Neural cell (in vitro differentiated cells): Measurements from ENCODE around the gene KATNA1. TPM values are rescaled to one million over a fixed set of nuclear protein-coding genes. Genes with fewer than 3 reads are reported as not detected.

Experiments
- H2AFZ ChIP-seq: fragments of 200-600, 300-800 bp; sonication (generic), shearing (Covaris generic); 2 replicates; pipeline ENCODE4 v1.6.0; 2014; ENCODE audit warnings: low read depth, mild to moderate bottlenecking, antibody characterized with exemption, low read length, moderate library complexity
- H3F3A ChIP-seq: fragments of 200-600 bp; shearing (Covaris generic); 2 replicates; pipeline ENCODE4 v1.6.1; 2016; ENCODE audit warnings: mild to moderate bottlenecking, moderate library complexity, mixed read lengths, antibody characterized with exemption, low read length; ENCODE audit not compliant: insufficient read depth, poor library complexity, severe bottlenecking
- H3K27ac ChIP-seq: fragments of 200-600, 300-800 bp; sonication (generic), shearing (Covaris generic); 2 replicates; pipeline ENCODE4 v1.5.1; 2014; ENCODE audit warnings: mild to moderate bottlenecking, low read length, moderate library complexity
- H3K27me3 ChIP-seq: fragments of 300-800, 200-600 bp; sonication (generic), shearing (Covaris generic); 2 replicates; pipeline ENCODE4 v1.6.0; 2014; ENCODE audit warnings: mild to moderate bottlenecking, low read depth, low read length, moderate library complexity; ENCODE audit not compliant: insufficient read depth
- H3K36me3 ChIP-seq: fragments of 300-800, 200-600 bp; sonication (generic), shearing (Covaris generic); 2 replicates; pipeline ENCODE4 v1.5.1; 2014; ENCODE audit warnings: mild to moderate bottlenecking, antibody characterized with exemption, low read length, moderate library complexity; ENCODE audit not compliant: insufficient read depth
- H3K4me2 ChIP-seq: fragments of 300-800, 200-600 bp; sonication (generic), shearing (Covaris generic); 2 replicates; pipeline ENCODE4 v1.6.0; 2014; ENCODE audit warnings: mild to moderate bottlenecking, low read length
- H3K4me3 ChIP-seq: fragments of 300-800, 200-600 bp; sonication (generic), shearing (Covaris generic); 2 replicates; pipeline ENCODE4 v1.5.1; 2014; ENCODE audit warnings: mild to moderate bottlenecking, low read length, moderate library complexity
- H3K79me2 ChIP-seq: fragments of 200-600 bp; shearing (Covaris generic); replicated peaks from 2 replicates; pipeline ENCODE4 v1.6.0; 2014; ENCODE audit warnings: mild to moderate bottlenecking, low read length, moderate library complexity; ENCODE audit not compliant: insufficient read depth
- H3K9ac ChIP-seq: fragments of 300-800, 200-600 bp; sonication (generic), shearing (Covaris generic); 2 replicates; pipeline ENCODE4 v1.6.1; 2016; ENCODE audit warnings: mild to moderate bottlenecking, low read length, mixed read lengths
- H3K9me2 ChIP-seq: fragments of 200-600 bp; shearing (Covaris generic); 2 replicates; pipeline ENCODE4 v1.6.1; 2016; ENCODE audit warnings: mild to moderate bottlenecking, low read length, mixed read lengths; ENCODE audit not compliant: insufficient read depth
- H3K9me3 ChIP-seq: fragments of 200-600, 300-800 bp; sonication (generic), shearing (Covaris generic); 2 replicates; pipeline ENCODE4 v1.6.1; 2016; ENCODE audit warnings: mild to moderate bottlenecking, mixed run types, low read length, moderate library complexity, mixed read lengths
- H4K20me1 ChIP-seq: fragments of 200-600 bp; shearing (Covaris generic); 2 replicates; pipeline ENCODE4 v1.6.1; 2016; ENCODE audit warnings: mild to moderate bottlenecking, mixed run types; ENCODE audit not compliant: insufficient read depth
- CTCF ChIP-seq: fragments of 450-650 bp; IDR thresholded peaks from 2 replicates; pipeline ENCODE4 v1.5.1; 2014; ENCODE audit warnings: antibody characterized with exemption, mild to moderate bottlenecking, moderate library complexity; ENCODE audit not compliant: poor library complexity, severe bottlenecking
- EP300 ChIP-seq: fragments of 450-650 bp; conservative IDR thresholded peaks from 2 replicates; pipeline ENCODE4 v1.6.1; 2014; ENCODE audit warnings: antibody characterized with exemption, mild to moderate bottlenecking, moderate library complexity; ENCODE audit not compliant: poor library complexity, severe bottlenecking
- EZH2 ChIP-seq: fragments of 200-600, 300-800 bp; shearing (Covaris generic), sonication (generic); IDR thresholded peaks from 2 replicates; pipeline ENCODE4 v1.6.1; 2014; ENCODE audit warnings: antibody characterized with exemption, low read length, borderline replicate concordance, mild to moderate bottlenecking; ENCODE audit not compliant: insufficient read depth, poor library complexity, severe bottlenecking
- MXI1 ChIP-seq: fragments of 450-650 bp; conservative IDR thresholded peaks from 2 replicates; pipeline ENCODE4 v1.6.1; 2014; ENCODE audit warnings: antibody characterized with exemption, mild to moderate bottlenecking; ENCODE audit not compliant: poor library complexity, severe bottlenecking
- POLR2AphosphoS5 ChIP-seq: IDR thresholded peaks from 2 replicates; pipeline ENCODE4 v1.6.1; 2012
- RAD21 ChIP-seq: fragments of 450-650 bp; conservative IDR thresholded peaks from 2 replicates; pipeline ENCODE4 v1.6.1; 2014; ENCODE audit warnings: antibody characterized with exemption, mild to moderate bottlenecking, moderate library complexity
- REST ChIP-seq: IDR thresholded peaks from 2 replicates; pipeline ENCODE4 v1.6.1; 2012; ENCODE audit warnings: borderline replicate concordance
- SMC3 ChIP-seq: fragments of 450-650 bp; conservative IDR thresholded peaks from 2 replicates; pipeline ENCODE4 v1.6.1; 2014; ENCODE audit warnings: antibody characterized with exemption, mild to moderate bottlenecking, moderate library complexity; ENCODE audit not compliant: poor library complexity
- TAF1 ChIP-seq: IDR thresholded peaks from 2 replicates; pipeline ENCODE4 v1.6.1; 2012; ENCODE audit warnings: low read depth
- polyA plus RNA-seq: library from polyadenylated mRNA; depleted of rRNA; stranded (reverse); fragments of >200 nt; gene quantifications from 2 replicates; pipeline ENCODE4 v1.2.3, GENCODE V29; 2014

The KATNA1 gene
- polyA plus RNA-seq, 1 donor from 2014 or later, result 23.1 TPM

GRCh38 chr6:149608381-149608982 is 40.0 kb downstream of the KATNA1 start:
- no peaks in the 10 kb centered on the region for H3K9me2 ChIP-seq
- no peaks in the 10 kb centered on the region for H4K20me1 ChIP-seq
- H3K27ac ChIP-seq, result no peak overlapping the region
- no peak overlapping the region for H3K4me2 ChIP-seq
- H3K36me3 ChIP-seq, result no peaks in the 10 kb centered on the region
- H3K27me3 ChIP-seq, result no peaks in the 10 kb centered on the region
- H2AFZ ChIP-seq, result no peak overlapping the region
- H3K9ac ChIP-seq, result no peak overlapping the region
- TF ChIP-seq CTCF (no peak), MXI1 (no peak), TAF1 (no peak), EP300 (no peak), POLR2AphosphoS5 (no peak), REST (no peak), EZH2 (no peak), RAD21 (no peak), SMC3 (no peak)
- no peaks in the 10 kb centered on the region for H3K9me3 ChIP-seq
- H3K4me3 ChIP-seq, result no peak overlapping the region
- no peaks in the 10 kb centered on the region for H3K79me2 ChIP-seq
- H3F3A ChIP-seq, result no peaks in the 10 kb centered on the region

GRCh38 chr6:149600508-149600907 is 48.0 kb downstream of the KATNA1 start:
- no peak overlapping the region for H3K27ac ChIP-seq
- no peaks in the 10 kb centered on the region for H3F3A ChIP-seq
- H3K9me2 ChIP-seq, result no peaks in the 10 kb centered on the region
- H3K9ac ChIP-seq, result no peak overlapping the region
- no peaks in the 10 kb centered on the region for H3K79me2 ChIP-seq
- no peak overlapping the region for H3K4me2 ChIP-seq
- no peak for TF ChIP-seq MXI1
- TF ChIP-seq RAD21, result no peak
- TF ChIP-seq POLR2AphosphoS5, result no peak
- TF ChIP-seq SMC3, result no peak
- no peak for TF ChIP-seq CTCF
- no peak for TF ChIP-seq TAF1
- TF ChIP-seq EZH2, result no peak
- TF ChIP-seq EP300, result no peak
- no peak for TF ChIP-seq REST
- no peaks in the 10 kb centered on the region for H3K9me3 ChIP-seq
- H2AFZ ChIP-seq, result no peak overlapping the region
- H3K4me3 ChIP-seq, result no peak overlapping the region
- H3K36me3 ChIP-seq, result peaks cover 8% of the 10 kb centered on the region
- no peaks in the 10 kb centered on the region for H4K20me1 ChIP-seq
- H3K27me3 ChIP-seq, result no peaks in the 10 kb centered on the region
